Bronchial epithelial cell (primary cell): ENCODE measurements around the gene TNFRSF21. TPM values are rescaled to one million over a fixed set of nuclear protein-coding genes. Genes with fewer than 3 reads are reported as not detected.
"Not testable (repeated sequence)": the region's sequence is repeated elsewhere in the genome, so short reads cannot be mapped to it uniquely, and the experiment has no call there.

Source experiments
- DNase-seq: peaks from one replicate; pipeline ENCODE4 v3.0.0-alpha.2; 2010; ENCODE audit warnings: low read depth
- FAIRE-seq: peaks from 2 replicates; lab custom pipeline; 2011; peaks lifted over from hg19 to GRCh38; lab: Jason Lieb, UNC
- H3K27me3 ChIP-seq: 2 replicates; pipeline ENCODE4 v1.5.1; 2011; ENCODE audit warnings: low read length; ENCODE audit not compliant: control insufficient read depth, insufficient read depth
- H3K36me3 ChIP-seq: 2 replicates; pipeline ENCODE4 v1.5.1; 2011; ENCODE audit warnings: low read length; ENCODE audit not compliant: control insufficient read depth, insufficient read depth
- H3K4me3 ChIP-seq: 2 replicates; pipeline ENCODE4 v1.5.1; 2011; ENCODE audit warnings: mild to moderate bottlenecking, low read depth, low read length, control low read depth
- total RNA-seq: library from RNA; depleted of rRNA; stranded (reverse); fragments of >200 nt; gene quantifications from 2 replicates; pipeline ENCODE4 v1.2.1, GENCODE V29; 2014
- TF ChIP-seq, protein P1 (sequence below): IDR thresholded peaks from 2 replicates; pipeline ENCODE4 v1.5.1; 2011; ENCODE audit warnings: mild to moderate bottlenecking, moderate library complexity, low read length, control low read depth, inconsistent platforms; ENCODE audit not compliant: insufficient read depth, severe bottlenecking

Gene TNFRSF21
- total RNA-seq, 1 donor from 2014 or later, result 42.4 TPM

DNA sequence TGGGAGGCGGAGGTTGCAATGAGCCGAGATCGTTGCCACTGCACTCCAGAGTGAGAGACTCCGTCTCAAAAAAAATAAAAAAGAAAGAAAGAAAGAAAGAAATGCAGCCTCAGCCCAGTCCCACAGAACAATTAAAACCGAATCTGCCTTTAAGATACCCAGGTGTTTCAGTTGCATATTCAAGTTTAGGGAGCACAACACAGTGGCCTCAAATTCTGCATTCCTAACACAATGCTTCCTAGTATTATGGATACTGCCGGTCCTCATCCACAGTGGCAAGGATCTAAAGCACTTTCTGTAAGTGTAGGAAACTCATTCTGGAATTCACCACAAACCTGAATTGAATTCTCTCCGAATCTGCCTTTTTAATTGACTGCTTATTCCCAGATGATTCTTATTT, 80.5 kb downstream of the TNFRSF21 start:
- Histone ChIP-seq H3K4me3 (no peak overlapping the region), H3K36me3 (peaks cover 8% of the 10 kb centered on the region), H3K27me3 (no peaks in the 10 kb centered on the region)
- FAIRE-seq (no peak), DNase-seq (no peak)
- TF ChIP-seq, protein P1, sequence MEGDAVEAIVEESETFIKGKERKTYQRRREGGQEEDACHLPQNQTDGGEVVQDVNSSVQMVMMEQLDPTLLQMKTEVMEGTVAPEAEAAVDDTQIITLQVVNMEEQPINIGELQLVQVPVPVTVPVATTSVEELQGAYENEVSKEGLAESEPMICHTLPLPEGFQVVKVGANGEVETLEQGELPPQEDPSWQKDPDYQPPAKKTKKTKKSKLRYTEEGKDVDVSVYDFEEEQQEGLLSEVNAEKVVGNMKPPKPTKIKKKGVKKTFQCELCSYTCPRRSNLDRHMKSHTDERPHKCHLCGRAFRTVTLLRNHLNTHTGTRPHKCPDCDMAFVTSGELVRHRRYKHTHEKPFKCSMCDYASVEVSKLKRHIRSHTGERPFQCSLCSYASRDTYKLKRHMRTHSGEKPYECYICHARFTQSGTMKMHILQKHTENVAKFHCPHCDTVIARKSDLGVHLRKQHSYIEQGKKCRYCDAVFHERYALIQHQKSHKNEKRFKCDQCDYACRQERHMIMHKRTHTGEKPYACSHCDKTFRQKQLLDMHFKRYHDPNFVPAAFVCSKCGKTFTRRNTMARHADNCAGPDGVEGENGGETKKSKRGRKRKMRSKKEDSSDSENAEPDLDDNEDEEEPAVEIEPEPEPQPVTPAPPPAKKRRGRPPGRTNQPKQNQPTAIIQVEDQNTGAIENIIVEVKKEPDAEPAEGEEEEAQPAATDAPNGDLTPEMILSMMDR, result no peak

DNA sequence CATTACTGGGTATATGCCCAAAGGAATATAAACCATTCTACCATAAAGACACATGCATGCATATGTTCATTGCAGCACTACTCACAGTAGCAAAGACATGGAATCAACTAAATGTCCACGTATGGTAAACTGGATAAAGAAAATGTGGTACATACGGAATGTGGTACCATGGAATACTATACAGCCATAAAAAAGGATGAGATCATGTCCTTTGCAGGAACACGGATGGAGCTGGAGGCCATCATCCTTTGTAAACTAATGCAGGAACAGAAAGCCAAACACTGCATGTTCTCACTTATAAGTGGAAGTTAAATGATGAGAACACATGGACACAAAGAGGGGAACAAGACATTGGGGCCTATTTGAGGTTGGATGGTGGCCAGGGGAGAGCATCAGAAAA, 81.6 kb downstream of the TNFRSF21 start:
- not testable (repeated sequence) for FAIRE-seq, H3K4me3 ChIP-seq, DNase-seq, H3K27me3 ChIP-seq, H3K36me3 ChIP-seq

DNA sequence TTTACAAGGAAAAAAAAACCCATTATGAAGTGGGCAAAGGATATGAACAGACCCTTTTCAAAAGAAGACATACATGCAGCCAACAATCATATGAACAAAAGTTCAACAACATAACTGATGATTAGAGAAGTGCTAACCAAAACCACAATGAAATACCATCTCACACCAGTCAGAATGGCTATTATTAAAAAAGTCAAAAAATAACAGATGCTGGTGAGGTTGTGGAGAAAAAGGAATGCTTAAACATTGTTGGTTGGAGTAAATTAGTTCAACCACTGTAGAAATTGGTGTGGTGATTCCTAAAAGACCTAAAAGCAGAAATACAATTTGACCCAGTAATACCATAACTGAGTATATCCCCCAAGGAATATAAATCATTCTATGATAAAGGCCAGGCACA, 86.5 kb downstream of the TNFRSF21 start:
- not testable (repeated sequence) for FAIRE-seq, H3K27me3 ChIP-seq, H3K36me3 ChIP-seq, DNase-seq, H3K4me3 ChIP-seq

DNA sequence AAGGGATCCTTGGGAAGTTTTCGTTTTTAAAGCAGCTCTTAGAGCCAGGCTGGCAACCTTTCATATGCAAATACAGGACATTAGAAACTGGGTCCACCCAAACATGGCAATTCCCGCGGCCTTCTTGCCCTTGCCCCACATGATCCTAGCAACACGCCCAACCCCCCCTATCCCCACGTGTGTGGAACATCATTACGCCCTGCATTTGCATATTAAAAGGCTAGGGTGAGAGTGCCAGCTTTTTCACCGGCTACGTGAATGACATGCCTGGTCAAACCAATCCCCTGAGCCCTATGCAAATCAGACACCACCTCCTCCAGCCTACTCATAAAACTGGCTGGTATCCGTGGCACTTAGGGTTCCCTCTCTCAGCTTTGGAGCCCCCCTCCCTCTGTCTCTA, 88.1 kb downstream of the TNFRSF21 start:
- Histone ChIP-seq H3K36me3 (no peaks in the 10 kb centered on the region), H3K27me3 (no peaks in the 10 kb centered on the region), H3K4me3 (no peak overlapping the region)
- no peak for DNase-seq
- no peak for FAIRE-seq
- TF ChIP-seq, protein P1, result no peak

DNA sequence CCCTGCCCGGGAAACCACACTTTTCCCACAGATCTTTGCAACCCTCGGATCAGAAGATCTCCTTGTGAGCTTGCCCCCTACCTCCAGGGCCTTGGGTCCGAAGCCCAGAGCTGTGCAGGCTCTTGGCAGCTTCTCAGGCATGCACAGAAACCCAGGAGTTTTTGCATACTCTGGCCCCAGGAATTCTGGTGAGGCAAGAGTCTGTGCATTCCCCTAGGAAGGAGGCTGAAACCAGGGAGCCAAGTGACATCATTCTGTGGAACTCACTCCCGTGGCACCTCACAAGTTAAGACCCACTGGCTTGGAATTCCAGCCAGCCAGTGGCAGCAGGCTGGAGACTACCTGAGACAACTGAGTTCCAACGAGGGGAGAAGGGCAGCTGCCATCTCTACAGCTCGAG, 100.1 kb downstream of the TNFRSF21 start:
- no peaks in the 10 kb centered on the region for H3K36me3 ChIP-seq
- H3K4me3 ChIP-seq, result no peak overlapping the region
- FAIRE-seq, result no peak
- no peak for DNase-seq
- TF ChIP-seq, protein P1, result no peak
- no peaks in the 10 kb centered on the region for H3K27me3 ChIP-seq

DNA sequence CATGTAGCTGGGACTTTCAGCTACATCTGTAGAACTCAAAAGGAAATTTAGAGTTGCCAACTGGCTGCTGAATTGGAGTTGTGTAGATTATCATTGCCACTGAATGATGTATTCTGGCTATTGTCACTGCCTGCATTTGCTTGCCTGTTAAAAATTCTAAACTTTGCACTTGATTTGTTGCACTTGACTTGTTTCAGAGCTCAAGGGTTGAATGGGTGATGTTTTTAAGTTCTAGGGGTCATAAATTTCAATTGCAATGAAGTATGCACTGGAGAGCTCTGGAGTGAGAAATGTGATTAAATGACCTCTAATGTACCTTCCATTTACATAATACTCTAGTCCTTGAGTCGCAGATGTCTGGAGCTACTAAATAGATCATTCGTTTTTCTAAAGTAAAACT, 102.4 kb downstream of the TNFRSF21 start:
- DNase-seq (no peak), FAIRE-seq (no peak)
- Histone ChIP-seq H3K4me3 (no peak overlapping the region), H3K27me3 (no peaks in the 10 kb centered on the region), H3K36me3 (no peaks in the 10 kb centered on the region)
- TF ChIP-seq, protein P1, result no peak

DNA sequence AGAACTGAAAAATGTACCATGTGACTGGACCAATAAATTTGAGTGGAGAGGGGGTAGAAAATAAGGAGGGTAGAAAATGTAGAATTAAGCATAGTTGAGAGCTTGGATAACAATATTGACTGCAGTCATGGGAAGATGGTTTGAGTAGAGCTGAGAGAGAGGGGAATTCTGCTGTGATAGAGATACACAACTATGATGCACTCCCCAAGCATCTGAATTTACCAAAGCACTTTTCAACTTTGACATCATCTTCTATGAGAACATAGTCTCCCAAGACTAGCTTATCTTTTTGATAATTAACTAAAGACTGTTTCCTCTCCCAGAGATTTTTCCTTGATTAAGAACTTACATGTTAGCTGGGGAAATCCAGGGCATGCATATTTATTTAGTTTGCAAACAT, 103.1 kb downstream of the TNFRSF21 start:
- DNase-seq (no peak), FAIRE-seq (no peak)
- H3K4me3 ChIP-seq, result no peak overlapping the region
- no peaks in the 10 kb centered on the region for H3K27me3 ChIP-seq
- TF ChIP-seq, protein P1, result no peak
- no peaks in the 10 kb centered on the region for H3K36me3 ChIP-seq
